NCI-H510A (cell line): ENCODE data around the gene IL23R.
A peak's percentile ranks its signal among the peaks of the same experiment; 100 is the strongest.
"Not testable (repeated sequence)": the region's sequence is repeated elsewhere in the genome, so short reads cannot be mapped to it uniquely, and the experiment has no call there.

Experiments
- DNase-seq: peaks from one replicate; lab custom pipeline; 2025; lab: John Stamatoyannopoulos, UW

IL23R gene

GRCh38 chr1:67166196-67166595 lies at the start of gene IL23R:
IL23R (plus strand) TSS chr1:67166454; CDS start chr1:67168121, 1,667 bp downstream.
- no peak for DNase-seq

DNA sequence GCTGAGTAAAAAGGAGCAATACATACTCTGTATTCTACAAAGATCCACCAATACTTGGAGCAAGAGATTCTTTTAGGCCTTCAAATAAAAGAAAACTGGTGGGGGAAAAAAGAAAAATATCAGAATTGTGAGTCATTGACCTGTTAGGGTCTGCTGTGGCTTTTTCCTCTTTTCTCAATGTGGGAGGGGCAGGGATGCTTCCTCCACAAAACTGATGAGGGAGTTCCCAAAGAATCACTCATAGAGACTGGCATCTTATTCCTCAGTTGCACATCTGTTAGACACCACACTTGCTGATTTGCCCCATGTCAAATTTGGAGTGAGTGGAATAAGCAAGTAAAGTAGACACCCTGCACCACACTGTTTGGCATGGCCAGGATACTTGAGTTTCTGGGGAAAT lies 48.1 kb upstream of the IL23R start:
- DNase-seq, result no peak

DNA sequence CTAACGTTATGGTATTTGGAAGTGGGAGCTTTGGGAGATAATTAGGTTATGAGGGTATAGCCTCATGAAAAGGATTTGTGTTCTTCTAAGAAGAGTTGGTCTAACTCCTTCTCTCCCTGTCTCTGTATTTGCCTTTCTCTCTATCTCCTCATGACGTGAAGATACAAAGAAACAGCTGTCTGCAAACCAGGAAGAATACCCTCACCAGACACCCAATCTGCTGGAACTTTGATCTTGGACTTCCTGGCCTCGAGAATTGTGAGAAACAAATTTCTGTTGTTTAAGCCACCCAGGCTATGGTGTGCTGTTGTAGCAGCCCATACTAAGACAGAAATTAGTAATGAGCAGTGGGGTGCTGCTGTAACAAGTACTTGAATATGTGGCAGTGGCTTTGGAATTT lies 47.6 kb upstream of the IL23R start:
- no peak for DNase-seq

- DNase-seq, result no peak
Measured at GRCh38 chr1:67120855-67121619, 45.2 kb upstream of the IL23R start.

DNA sequence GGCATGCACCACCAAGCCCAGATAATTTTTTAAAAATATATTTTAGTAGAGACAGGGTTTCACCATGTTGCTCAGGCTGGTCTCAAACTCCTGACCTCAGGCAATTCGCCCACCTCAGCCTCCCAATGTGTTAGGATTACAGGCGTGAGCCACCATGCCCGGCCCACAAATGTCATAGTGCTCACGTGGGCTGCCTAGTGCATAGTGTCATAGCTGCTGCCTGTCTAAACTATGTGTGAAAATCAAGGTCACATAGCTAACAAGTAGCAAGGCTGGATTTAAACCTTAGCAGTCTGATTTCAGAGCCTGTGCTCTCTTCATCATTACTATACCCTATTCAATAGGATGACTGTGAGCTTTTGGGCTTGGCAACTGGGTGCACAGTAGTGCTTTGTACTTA lies 41.8 kb upstream of the IL23R start:
- DNase-seq, result no peak

- no peak for DNase-seq
Measured at GRCh38 chr1:67126111-67126746, 40.0 kb upstream of the IL23R start.

DNA sequence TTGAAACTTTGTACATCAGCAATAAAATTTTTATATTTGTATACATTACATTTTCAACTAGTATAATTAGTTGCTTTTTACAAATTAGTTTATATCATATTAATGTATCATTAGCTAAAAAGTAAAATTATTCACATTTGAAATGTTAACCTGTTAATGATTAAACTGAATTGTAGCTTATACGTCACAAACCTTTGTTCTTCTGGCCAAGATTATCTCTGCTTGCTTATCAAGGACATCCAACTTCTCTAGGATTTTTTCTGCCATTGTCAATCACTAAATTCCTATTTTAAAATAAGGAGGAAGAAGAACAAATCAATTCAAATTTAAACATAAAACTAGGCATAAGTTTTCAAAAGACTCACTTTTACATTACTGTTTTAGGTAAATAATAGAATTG lies 39.3 kb upstream of the IL23R start:
- no peak for DNase-seq

DNA sequence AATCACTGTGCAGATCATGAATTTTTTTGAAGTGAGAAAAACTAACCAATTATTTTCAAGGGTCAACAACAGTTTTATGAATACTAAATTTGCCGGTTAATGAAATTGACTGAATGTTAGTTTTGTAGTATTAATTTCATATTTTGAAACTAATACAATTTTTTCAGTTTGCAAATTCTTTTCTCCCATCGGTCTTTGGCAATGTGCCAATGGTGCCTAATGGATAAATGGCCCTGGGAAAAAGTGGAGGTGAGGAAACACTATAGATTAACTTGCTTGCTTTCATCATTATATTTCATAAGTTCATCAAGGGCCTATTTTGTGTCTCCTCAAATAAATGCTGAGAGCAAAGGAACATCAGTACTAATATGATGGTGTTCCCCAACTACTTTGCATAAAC lies 35.6 kb upstream of the IL23R start:
- DNase-seq, result no peak

- DNase-seq, result no peak
Measured at GRCh38 chr1:67133177-67133576, 33.1 kb upstream of the IL23R start.

DNA sequence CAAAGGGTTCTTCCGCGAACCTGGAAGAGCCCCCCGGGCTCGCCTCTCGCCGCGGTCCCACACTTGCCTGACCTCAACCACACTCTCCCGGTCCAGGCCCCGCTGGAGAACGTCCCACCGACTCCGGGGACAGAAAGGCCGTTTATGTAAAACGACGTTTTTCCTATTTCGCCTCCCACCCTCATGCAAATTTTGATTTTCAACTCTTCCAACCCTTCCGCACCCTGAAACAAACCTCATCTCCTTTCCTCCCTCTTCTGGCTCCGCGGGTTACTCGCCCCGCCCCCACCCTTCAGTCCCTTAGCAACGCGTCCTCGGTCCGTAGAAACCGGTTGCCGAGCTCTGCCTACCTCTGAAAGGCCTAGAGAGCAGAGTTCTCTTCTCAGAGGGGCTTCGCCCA lies 31.6 kb upstream of the IL23R start, which contains the start of gene C1orf141:
TSS of gene C1orf141 (minus strand) at position 276 of the 400 bp plus-strand sequence. CDS start 7,730 bp downstream, outside the sequence.
- DNase-seq, result peak; percentile 48

DNA sequence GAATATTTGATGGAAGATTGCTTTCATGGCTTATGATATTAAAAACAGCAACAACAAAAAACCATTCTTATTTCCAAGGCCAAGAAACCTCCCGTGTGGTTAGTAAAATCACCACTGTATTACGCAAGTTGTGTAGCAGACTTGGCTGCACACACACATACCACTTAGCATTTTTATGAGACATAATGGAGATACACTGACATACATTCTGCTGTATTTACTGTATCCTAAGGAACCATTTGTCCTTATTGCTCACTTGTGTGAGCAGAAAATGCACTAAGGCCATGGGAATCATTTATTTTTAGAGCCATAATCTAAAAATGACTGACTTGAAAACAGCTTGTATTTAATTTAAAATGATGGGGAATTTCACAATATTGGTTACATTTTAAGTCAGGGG lies 30.9 kb upstream of the IL23R start:
- no peak for DNase-seq

DNA sequence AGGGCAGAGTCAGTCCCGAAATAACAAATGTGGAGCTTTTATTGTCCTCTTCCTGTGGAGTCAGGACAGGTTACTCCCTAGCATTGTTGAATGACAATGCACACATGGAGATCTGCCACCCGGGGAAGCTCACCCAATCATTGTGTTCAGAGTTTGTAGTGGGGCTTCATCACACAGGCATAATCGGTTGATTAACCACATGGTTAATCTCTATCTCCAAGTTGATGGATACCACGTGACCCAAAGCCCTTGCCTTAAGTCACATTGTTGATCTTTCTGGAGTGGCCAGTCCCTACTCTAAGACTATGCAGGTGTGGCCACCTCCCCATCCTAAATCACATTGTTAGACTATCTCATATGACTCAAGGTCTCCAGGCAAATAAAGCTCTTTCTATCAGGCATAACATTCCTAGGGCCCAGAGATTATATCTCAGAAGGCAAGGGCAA lies 28.9 kb upstream of the IL23R start:
- no peak for DNase-seq

GRCh38 chr1:67138813-67139499 lies 27.3 kb upstream of the IL23R start:
- no peak for DNase-seq

- DNase-seq, result no peak
Measured at GRCh38 chr1:67140460-67140859, 25.8 kb upstream of the IL23R start.

- not testable (repeated sequence) for DNase-seq
Measured at GRCh38 chr1:67141832-67142231, 24.4 kb upstream of the IL23R start.

DNA sequence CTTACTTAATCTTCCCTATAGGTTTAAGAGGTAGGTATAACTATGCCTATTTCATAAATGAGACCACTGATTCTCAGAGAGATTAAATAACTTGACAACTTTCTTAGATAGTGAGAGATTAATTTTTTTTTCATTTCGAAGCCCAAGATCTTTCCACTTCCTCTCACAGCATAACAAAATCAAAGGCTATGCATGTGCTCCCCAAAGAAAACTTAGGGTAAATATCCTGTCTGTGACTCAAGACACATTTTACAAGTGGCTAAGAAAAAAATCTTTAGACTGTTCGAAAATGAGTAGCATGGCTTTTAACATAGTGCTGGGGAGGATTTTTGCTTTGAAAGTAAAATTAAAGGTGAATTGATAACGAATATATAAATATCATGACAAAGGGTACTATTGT lies 23.3 kb upstream of the IL23R start:
- no peak for DNase-seq

DNA sequence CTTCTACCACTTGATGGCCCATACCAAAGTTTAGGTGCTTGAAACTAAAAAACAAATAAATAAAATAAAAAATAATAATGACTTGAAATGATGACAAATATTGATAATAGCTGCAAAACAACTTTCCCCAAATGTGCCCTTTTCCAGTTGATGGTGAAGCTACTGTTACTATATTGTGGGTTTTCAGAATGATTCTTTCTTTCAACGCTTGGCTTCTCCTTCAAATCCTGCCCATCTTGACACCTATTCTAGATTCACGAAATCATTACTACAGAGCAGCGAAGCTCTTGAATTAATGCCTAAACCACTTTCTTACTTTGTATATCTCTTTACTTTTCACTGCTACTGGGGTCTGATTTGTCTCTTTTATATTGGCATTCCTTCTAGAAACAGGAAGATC lies 22.3 kb upstream of the IL23R start:
- no peak for DNase-seq

- no peak for DNase-seq
Measured at GRCh38 chr1:67144696-67145095, 21.6 kb upstream of the IL23R start.

- DNase-seq, result no peak
Measured at GRCh38 chr1:67146101-67146500, 20.2 kb upstream of the IL23R start.

GRCh38 chr1:67146539-67146938 lies 19.7 kb upstream of the IL23R start:
- no peak for DNase-seq

DNA sequence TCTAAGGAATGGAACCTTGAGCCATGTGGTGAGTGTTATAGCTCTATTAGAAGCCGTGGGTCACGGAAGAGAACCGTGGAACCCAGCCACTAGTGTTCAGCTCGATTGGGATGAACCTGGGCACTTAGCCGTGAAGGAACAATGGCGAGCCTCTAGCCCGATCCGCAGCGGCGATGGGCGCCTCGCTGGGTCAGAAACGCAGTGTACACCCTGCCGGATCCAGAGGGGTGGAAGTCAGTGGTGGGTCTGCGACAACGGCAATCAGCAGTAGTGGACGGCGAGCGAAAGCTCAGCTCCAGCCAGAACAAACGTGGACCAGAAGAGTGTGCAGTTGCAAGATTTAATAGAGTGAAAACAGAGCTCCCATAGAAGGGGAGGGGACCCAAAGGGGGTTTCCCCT lies 18.3 kb upstream of the IL23R start:
- not testable (repeated sequence) for DNase-seq

GRCh38 chr1:67148516-67149178 lies 17.6 kb upstream of the IL23R start:
- no peak for DNase-seq
